CD14-positive monocyte (primary cell): Measurements from ENCODE around the gene AGAP1. TPM values are rescaled to one million over a fixed set of nuclear protein-coding genes. Genes with fewer than 3 reads are reported as not detected.

ENCODE experiments used
- DNase-seq, 3 donors: peaks; one replicate each; pipeline ENCODE4 v3.0.0-alpha.2; 2011 to 2022
- H2AFZ ChIP-seq: 2 replicates; pipeline ENCODE4 v1.6.0; 2012; ENCODE audit warnings: mild to moderate bottlenecking, low read depth, low read length, inconsistent platforms; ENCODE audit not compliant: insufficient read depth, poor library complexity, severe bottlenecking
- H3K27ac ChIP-seq, 2 donors: 1 replicate in 1 of 2; 2 replicates in 1 of 2; pipeline ENCODE4 v1.5.1; 2012 to 2013; ENCODE audit warnings: low read length in 2 of 2, control low read depth in 1 of 2, inconsistent platforms in 1 of 2, low read depth in 1 of 2, mild to moderate bottlenecking in 1 of 2
- H3K27me3 ChIP-seq, 2 donors: one replicate each; pipeline versions ENCODE4 v1.6.0 to v1.6.1; 2011 to 2013; ENCODE audit warnings: low read length in 2 of 2; ENCODE audit not compliant: control insufficient read depth in 2 of 2, insufficient read depth in 2 of 2
- H3K36me3 ChIP-seq, 2 donors: replicated peaks in 1 of 2; 1 replicate in 1 of 2; 2 replicates in 1 of 2; pipeline versions ENCODE4 v1.5.1 to v1.6.1; 2012 to 2013; ENCODE audit warnings: low read length in 2 of 2, control low read depth in 1 of 2, inconsistent platforms in 1 of 2, mild to moderate bottlenecking in 1 of 2; ENCODE audit not compliant: insufficient read depth in 2 of 2, control insufficient read depth in 1 of 2
- H3K4me1 ChIP-seq, 2 donors: 1 replicate in 1 of 2; 2 replicates in 1 of 2; pipeline versions ENCODE4 v1.5.1 to v1.6.1; 2012 to 2013; ENCODE audit warnings: low read length in 2 of 2, control low read depth in 1 of 2, inconsistent platforms in 1 of 2, mild to moderate bottlenecking in 1 of 2, moderate library complexity in 1 of 2; ENCODE audit not compliant: insufficient read depth in 2 of 2, control insufficient read depth in 1 of 2
- H3K4me2 ChIP-seq: replicated peaks from 2 replicates; pipeline ENCODE3; 2012; ENCODE audit warnings: low read length, moderate library complexity, mild to moderate bottlenecking; ENCODE audit not compliant: poor library complexity, severe bottlenecking; ENCODE audit errors: extremely low read depth
- H3K4me3 ChIP-seq, 3 experiments: fragments of 200-600 bp in 1 of 3; sonication (generic) in 1 of 3; replicated peaks in 1 of 3; 1 replicate in 2 of 3; 2 replicates in 1 of 3; pipeline ENCODE4 v1.5.1; 2011 to 2013; ENCODE audit warnings: low read length in 3 of 3, mild to moderate bottlenecking in 3 of 3, control low read depth in 2 of 3, low read depth in 2 of 3, inconsistent platforms in 1 of 3, moderate library complexity in 1 of 3
- H3K79me2 ChIP-seq: 2 replicates; pipeline ENCODE4 v1.6.0; 2012; ENCODE audit warnings: mild to moderate bottlenecking, control low read depth, inconsistent platforms, low read length, moderate library complexity; ENCODE audit not compliant: insufficient read depth
- H3K9ac ChIP-seq: 2 replicates; pipeline ENCODE4 v1.6.0; 2017; ENCODE audit warnings: low read length, mild to moderate bottlenecking; ENCODE audit not compliant: insufficient read depth, poor library complexity, severe bottlenecking
- H3K9me3 ChIP-seq, 2 donors: replicated peaks in 1 of 2; 1 replicate in 1 of 2; 2 replicates in 1 of 2; pipeline versions ENCODE4 v1.5.1 to v1.6.1; 2012 to 2013; ENCODE audit warnings: low read length in 2 of 2, control low read depth in 1 of 2; ENCODE audit not compliant: control insufficient read depth in 1 of 2, insufficient read depth in 1 of 2
- H4K20me1 ChIP-seq: 2 replicates; pipeline ENCODE4 v1.6.0; 2012; ENCODE audit warnings: mild to moderate bottlenecking, low read length, control low read depth, moderate library complexity; ENCODE audit not compliant: insufficient read depth
- H3K27ac Mint-ChIP-seq, 7 donors: one replicate each; pipeline ENCODE4 v1.8.0; 2020; ENCODE audit warnings: mild to moderate bottlenecking in 7 of 7, mixed read lengths in 7 of 7, moderate library complexity in 6 of 7, inconsistent platforms in 2 of 7
- H3K27me3 Mint-ChIP-seq, 3 donors: one replicate each; pipeline ENCODE4 v1.8.0; 2021 to 2022; ENCODE audit warnings: low read depth in 3 of 3, mild to moderate bottlenecking in 3 of 3, mixed read lengths in 3 of 3, moderate library complexity in 3 of 3, inconsistent platforms in 1 of 3
- H3K36me3 Mint-ChIP-seq, 2 donors: one replicate each; pipeline ENCODE4 v1.8.0; 2020; ENCODE audit warnings: mixed read lengths in 2 of 2, inconsistent platforms in 1 of 2, mild to moderate bottlenecking in 1 of 2
- H3K4me1 Mint-ChIP-seq: one replicate; pipeline ENCODE4 v1.8.0; 2020; ENCODE audit warnings: mild to moderate bottlenecking, mixed read lengths
- H3K4me3 Mint-ChIP-seq, 2 donors: one replicate each; pipeline ENCODE4 v1.8.0; 2020; ENCODE audit warnings: mild to moderate bottlenecking in 2 of 2, mixed read lengths in 2 of 2, moderate library complexity in 1 of 2
- H3K9me3 Mint-ChIP-seq, 7 donors: one replicate each; pipeline ENCODE4 v1.8.0; 2020 to 2022; ENCODE audit warnings: mixed read lengths in 7 of 7, mild to moderate bottlenecking in 6 of 7, moderate library complexity in 6 of 7, inconsistent platforms in 2 of 7
- CTCF ChIP-seq: fragments of 200-600 bp; IDR thresholded peaks from one replicate; pipeline ENCODE4 v1.8.0; 2022; ENCODE audit warnings: antibody characterized with exemption, mild to moderate bottlenecking
- WGBS: methylation state at CpG from one replicate; pipeline ENCODE4 v1.1.5; 2013; ENCODE audit warnings: missing lambda C conversion rate; ENCODE audit not compliant: insufficient coverage; 5-methylcytosine and 5-hydroxymethylcytosine counted together
- intact Hi-C, 2 donors: fragments of 100-400 bp; cut with micrococcal nuclease; formaldehyde crosslinking; loops; one replicate each; pipeline versions ENCODE4 v1.15.0 to v1.15.1; 2023
- polyA plus RNA-seq, 3 donors: library from polyadenylated mRNA; depleted of rRNA in 1 of 3; unstranded in 2 of 3; stranded (reverse) in 1 of 3; fragments of 300-500 nt in 2 of 3; fragments of >200 nt in 1 of 3; fragmentation: Illumina TruSeq in 2 of 3; gene quantifications; 1 replicate in 2 of 3; 2 replicates in 1 of 3; pipeline ENCODE4 v1.2.3, GENCODE V29; 2012 to 2021

AGAP1 gene
- polyA plus RNA-seq, 3 donors, result 0.12 TPM; not detected in 2

DNA sequence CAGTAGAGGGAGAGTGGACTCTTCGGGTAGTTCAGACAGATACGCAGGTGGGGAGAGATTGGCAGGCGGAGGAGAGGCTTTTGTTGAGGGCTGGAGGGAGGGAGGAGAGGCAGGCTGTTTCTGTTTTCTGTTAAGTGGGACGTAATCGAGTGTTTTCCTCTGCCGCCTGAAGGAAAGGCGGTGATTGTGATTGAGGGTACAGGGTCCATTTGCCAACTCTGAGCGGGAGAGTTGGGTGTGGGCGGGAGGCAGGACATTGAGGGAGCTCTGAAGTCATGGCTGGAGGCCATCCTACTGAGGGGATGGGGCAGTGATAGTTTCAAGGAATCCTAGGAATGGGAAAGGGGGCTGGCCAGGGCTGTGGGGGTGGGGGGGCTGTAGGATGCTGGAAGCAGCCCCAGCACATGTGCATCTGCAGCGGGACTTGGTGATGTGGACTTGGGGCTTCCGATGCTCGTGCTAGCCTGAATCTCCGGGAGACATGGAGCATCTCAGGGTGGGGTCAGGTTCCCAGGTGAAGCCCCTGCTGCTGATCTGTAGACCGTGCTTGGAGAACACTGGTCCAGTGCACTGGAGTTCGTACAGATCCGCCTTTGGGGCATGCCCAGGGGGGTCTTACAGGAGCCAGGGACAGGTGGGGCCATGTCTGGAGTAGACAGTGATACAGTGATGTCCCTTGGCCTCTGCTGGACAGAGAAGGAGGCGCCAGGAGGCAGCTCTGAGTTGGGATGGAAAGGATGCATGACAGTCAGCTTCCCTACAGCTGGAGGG is 167.5 kb downstream of the AGAP1 start:
- peaks cover 10 to 48% of the 10 kb centered on the region in 2 donors for H3K27me3 ChIP-seq
- H3K4me2 ChIP-seq, result no peak overlapping the region
- Mint-ChIP-seq H3K4me1 (no peaks in the 10 kb centered on the region), H3K36me3 (no peaks in the 10 kb centered on the region), H3K4me3 (no peak overlapping the region), H3K27ac (peak overlapping the region in 1 of 7 donors; percentile 52), H3K27me3 (peaks cover 41 to 59% (median 47%) of the 10 kb centered on the region in 3 donors), H3K9me3 (peaks cover 0 to 3% (median 0%) of the 10 kb centered on the region in 7 donors)
- H3K27ac ChIP-seq, result no peak overlapping the region
- H4K20me1 ChIP-seq, result no peaks in the 10 kb centered on the region
- H3K9ac ChIP-seq, result no peak overlapping the region
- no peak overlapping the region for H2AFZ ChIP-seq
- H3K9me3 ChIP-seq, result peaks cover 0 to 5% of the 10 kb centered on the region in 2 donors
- intact Hi-C loops, result no loop called here
- no peak for DNase-seq
- no peak for TF ChIP-seq CTCF
- no peaks in the 10 kb centered on the region for H3K79me2 ChIP-seq
- no peaks in the 10 kb centered on the region for H3K36me3 ChIP-seq
- 86% methylated on average over 17 of the region's 17 CpGs for WGBS
- no peak overlapping the region for H3K4me3 ChIP-seq
- no peaks in the 10 kb centered on the region for H3K4me1 ChIP-seq

DNA sequence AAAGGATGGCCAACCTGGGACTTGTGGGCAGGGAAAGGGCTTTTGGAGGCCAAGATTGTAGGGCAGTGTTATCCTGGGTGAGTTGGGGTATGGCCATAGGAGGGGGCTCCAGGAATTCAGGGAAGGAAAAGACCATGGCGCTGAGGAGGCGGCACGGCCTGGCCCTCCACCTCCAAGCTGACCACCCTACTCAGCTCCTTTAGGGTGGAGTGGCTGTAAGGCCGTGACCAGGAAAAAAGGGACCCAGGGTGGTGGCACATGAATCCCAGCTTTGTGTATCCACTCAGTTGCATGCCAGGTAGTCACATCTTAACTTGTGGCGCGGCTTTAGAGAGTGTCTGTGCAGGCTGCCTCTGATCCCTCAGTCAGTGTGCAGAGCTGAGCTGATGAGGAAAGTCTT is 168.1 kb downstream of the AGAP1 start:
- H3K79me2 ChIP-seq, result no peaks in the 10 kb centered on the region

More for the DNA sequence above, 168.1 kb downstream of the AGAP1 start:
- Mint-ChIP-seq H3K4me3 (no peak overlapping the region), H3K27me3 (peaks cover 45 to 62% (median 52%) of the 10 kb centered on the region in 3 donors), H3K27ac (no peak overlapping the region), H3K4me1 (no peaks in the 10 kb centered on the region), H3K9me3 (peaks cover 0 to 3% (median 0%) of the 10 kb centered on the region in 7 donors), H3K36me3 (no peaks in the 10 kb centered on the region)
- H3K36me3 ChIP-seq, result no peaks in the 10 kb centered on the region
- intact Hi-C loops, result no loop called here
- no peak for DNase-seq
- no peak overlapping the region for H3K4me2 ChIP-seq
- H3K9me3 ChIP-seq, result peaks cover 0 to 5% of the 10 kb centered on the region in 2 donors
- WGBS, result 100% methylated on average over 1 of the region's 6 CpGs
- no peak overlapping the region for H3K9ac ChIP-seq
- no peaks in the 10 kb centered on the region for H4K20me1 ChIP-seq
- H2AFZ ChIP-seq, result no peak overlapping the region
- H3K4me3 ChIP-seq, result no peak overlapping the region
- no peak for TF ChIP-seq CTCF
- H3K27me3 ChIP-seq, result peaks cover 16 to 52% of the 10 kb centered on the region in 2 donors
- no peak overlapping the region for H3K27ac ChIP-seq
- H3K4me1 ChIP-seq, result no peaks in the 10 kb centered on the region
